SU-DHL-6 (cell line): ENCODE data around the gene MLLT10.

ENCODE experiments used
- H2AFZ ChIP-seq: fragments of 200-600 bp; sonication (generic); 2 replicates; pipeline ENCODE4 v1.6.1; 2014; ENCODE audit warnings: low read depth, mild to moderate bottlenecking, moderate library complexity, mixed read lengths, antibody characterized with exemption, low read length; ENCODE audit not compliant: severe bottlenecking
- H3F3A ChIP-seq: fragments of 200-600 bp; shearing (Covaris generic); 2 replicates; pipeline ENCODE4 v1.6.0; 2016; ENCODE audit warnings: antibody characterized with exemption, mild to moderate bottlenecking; ENCODE audit not compliant: insufficient read depth
- H3K27ac ChIP-seq: fragments of 200-600 bp; sonication (generic); 2 replicates; pipeline ENCODE4 v1.5.1; 2016; ENCODE audit warnings: low read depth, mild to moderate bottlenecking, low read length, moderate library complexity, mixed read lengths
- H3K27me3 ChIP-seq: fragments of 200-600 bp; sonication (generic), shearing (Covaris generic); 2 replicates; pipeline ENCODE4 v1.6.0; 2014; ENCODE audit warnings: mild to moderate bottlenecking, low read length
- H3K36me3 ChIP-seq: fragments of 200-600 bp; sonication (generic); 2 replicates; pipeline ENCODE4 v1.6.1; 2014; ENCODE audit warnings: mild to moderate bottlenecking, low read length, mixed read lengths
- H3K4me2 ChIP-seq: fragments of 300-600, 200-600 bp; shearing (Covaris generic), sonication (generic); 2 replicates; pipeline ENCODE4 v1.6.0; 2014; ENCODE audit warnings: low read length, low read depth, mild to moderate bottlenecking; ENCODE audit not compliant: poor library complexity, severe bottlenecking
- H3K4me3 ChIP-seq: fragments of 200-600 bp; sonication (generic); 2 replicates; pipeline ENCODE4 v1.5.1; 2014; ENCODE audit warnings: antibody characterized with exemption, low read length, mild to moderate bottlenecking, mixed read lengths; ENCODE audit not compliant: insufficient read depth, poor library complexity, severe bottlenecking
- H3K79me2 ChIP-seq: fragments of 200-600 bp; sonication (generic); 2 replicates; pipeline ENCODE4 v1.6.1; 2014; ENCODE audit warnings: mild to moderate bottlenecking, low read length, moderate library complexity; ENCODE audit not compliant: insufficient read depth
- H3K9ac ChIP-seq: fragments of 200-600 bp; sonication (generic); 2 replicates; pipeline ENCODE4 v1.7.0; 2014; ENCODE audit warnings: mild to moderate bottlenecking, low read length
- H3K9me2 ChIP-seq: fragments of 200-600 bp; sonication (generic); replicated peaks from 2 replicates; pipeline ENCODE4 v1.6.1; 2014; ENCODE audit warnings: low read length; ENCODE audit not compliant: insufficient read depth
- H3K9me3 ChIP-seq: fragments of 200-600 bp; sonication (generic); 2 replicates; pipeline ENCODE4 v1.6.1; 2014; ENCODE audit warnings: low read length, mixed read lengths; ENCODE audit not compliant: insufficient read depth
- H4K20me1 ChIP-seq: fragments of 200-600 bp; sonication (generic); 2 replicates; pipeline ENCODE4 v1.6.1; 2014; ENCODE audit warnings: low read depth, mild to moderate bottlenecking, antibody characterized with exemption, low read length, moderate library complexity, mixed read lengths
- EZH2phosphoT487 ChIP-seq: fragments of 200-600 bp; sonication (generic), shearing (Covaris generic); conservative IDR thresholded peaks from 2 replicates; pipeline ENCODE4 v1.6.1; 2018; ENCODE audit warnings: mild to moderate bottlenecking, antibody characterized with exemption, low read length, moderate library complexity, mixed read lengths
- TF ChIP-seq, protein P1 (sequence below): fragments of 200-600 bp; sonication (generic); IDR thresholded peaks from one replicate; pipeline ENCODE4 v1.5.1; 2017; ENCODE audit warnings: antibody characterized with exemption, mild to moderate bottlenecking, low read length, moderate library complexity; ENCODE audit not compliant: insufficient read depth, poor library complexity, severe bottlenecking

MLLT10 gene

DNA sequence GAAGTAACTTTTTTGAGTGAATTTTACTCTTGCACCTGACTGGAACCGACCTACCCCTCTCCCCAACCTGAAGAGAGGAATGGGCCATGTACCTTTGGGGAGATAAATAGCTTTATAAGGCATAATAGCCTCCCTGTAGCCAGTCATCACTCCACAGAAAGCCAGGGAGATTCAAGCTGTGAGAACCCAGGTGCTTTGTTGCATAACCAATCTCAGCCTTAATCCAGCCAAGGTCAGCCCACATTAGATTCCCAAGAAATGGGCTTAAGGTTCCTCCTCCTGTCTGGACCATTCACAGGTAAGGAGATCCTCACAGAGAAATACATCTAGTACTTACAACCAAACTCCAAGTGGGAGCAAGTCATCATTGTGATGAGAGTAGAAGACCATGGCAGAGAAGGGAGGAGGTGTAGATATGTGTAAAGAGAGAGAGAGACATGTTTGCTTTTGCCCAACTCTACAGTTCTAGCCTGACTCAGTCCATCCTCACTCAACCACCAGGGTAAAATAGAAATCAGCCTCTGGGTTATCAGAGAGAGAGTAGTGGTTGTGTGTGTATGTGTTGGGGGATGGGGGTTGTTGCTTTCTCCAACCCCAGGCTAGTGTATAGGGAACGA is 32.2 kb upstream of the MLLT10 start:
- Histone ChIP-seq H3K9ac (no peak overlapping the region), H3K4me3 (no peak overlapping the region)
- TF ChIP-seq, protein P1, sequence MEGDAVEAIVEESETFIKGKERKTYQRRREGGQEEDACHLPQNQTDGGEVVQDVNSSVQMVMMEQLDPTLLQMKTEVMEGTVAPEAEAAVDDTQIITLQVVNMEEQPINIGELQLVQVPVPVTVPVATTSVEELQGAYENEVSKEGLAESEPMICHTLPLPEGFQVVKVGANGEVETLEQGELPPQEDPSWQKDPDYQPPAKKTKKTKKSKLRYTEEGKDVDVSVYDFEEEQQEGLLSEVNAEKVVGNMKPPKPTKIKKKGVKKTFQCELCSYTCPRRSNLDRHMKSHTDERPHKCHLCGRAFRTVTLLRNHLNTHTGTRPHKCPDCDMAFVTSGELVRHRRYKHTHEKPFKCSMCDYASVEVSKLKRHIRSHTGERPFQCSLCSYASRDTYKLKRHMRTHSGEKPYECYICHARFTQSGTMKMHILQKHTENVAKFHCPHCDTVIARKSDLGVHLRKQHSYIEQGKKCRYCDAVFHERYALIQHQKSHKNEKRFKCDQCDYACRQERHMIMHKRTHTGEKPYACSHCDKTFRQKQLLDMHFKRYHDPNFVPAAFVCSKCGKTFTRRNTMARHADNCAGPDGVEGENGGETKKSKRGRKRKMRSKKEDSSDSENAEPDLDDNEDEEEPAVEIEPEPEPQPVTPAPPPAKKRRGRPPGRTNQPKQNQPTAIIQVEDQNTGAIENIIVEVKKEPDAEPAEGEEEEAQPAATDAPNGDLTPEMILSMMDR = no peak
- no peak for TF ChIP-seq EZH2phosphoT487

DNA sequence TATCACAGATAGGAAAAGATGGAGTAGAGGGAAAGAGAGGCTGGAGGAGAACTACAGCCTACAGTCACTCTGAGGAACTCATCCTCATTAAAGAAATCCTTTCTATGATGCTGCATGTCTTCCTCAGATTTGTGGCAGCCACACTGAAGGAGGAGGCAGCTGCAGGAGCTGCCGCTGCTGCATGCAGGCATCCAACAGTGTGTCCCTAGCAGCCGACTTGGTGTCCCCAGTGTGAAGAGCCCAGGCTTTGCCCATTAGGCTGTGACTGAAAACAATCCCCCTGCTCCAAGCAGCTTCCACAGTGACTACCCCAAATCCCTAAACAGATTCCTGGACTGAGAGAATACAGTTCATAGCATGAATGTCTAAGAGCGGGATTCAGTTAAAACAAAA is 31.7 kb upstream of the MLLT10 start:
- no peaks in the 10 kb centered on the region for H3K9me2 ChIP-seq
- no peaks in the 10 kb centered on the region for H4K20me1 ChIP-seq
- no peak overlapping the region for H3K9ac ChIP-seq
- no peaks in the 10 kb centered on the region; the same call in 1 of the 2 replicates for H3K27me3 ChIP-seq
- H3F3A ChIP-seq = no peaks in the 10 kb centered on the region
- TF ChIP-seq, protein P1 = no peak
- TF ChIP-seq EZH2phosphoT487 = no peak
- H3K4me2 ChIP-seq = no peak overlapping the region
- H3K79me2 ChIP-seq = no peaks in the 10 kb centered on the region
- H3K9me3 ChIP-seq = no peaks in the 10 kb centered on the region
- no peaks in the 10 kb centered on the region for H3K36me3 ChIP-seq
- no peak overlapping the region for H2AFZ ChIP-seq
- H3K4me3 ChIP-seq = no peak overlapping the region
- H3K27ac ChIP-seq = no peak overlapping the region

More for the DNA sequence above, 32.2 kb upstream of the MLLT10 start:
- Histone ChIP-seq H3K9me3 (no peaks in the 10 kb centered on the region), H3K27ac (no peak overlapping the region), H3K36me3 (no peaks in the 10 kb centered on the region), H2AFZ (no peak overlapping the region), H4K20me1 (no peaks in the 10 kb centered on the region), H3K27me3 (no peaks in the 10 kb centered on the region; the same call in 1 of the 2 replicates), H3F3A (no peaks in the 10 kb centered on the region), H3K9me2 (no peaks in the 10 kb centered on the region), H3K4me2 (no peak overlapping the region), H3K79me2 (no peaks in the 10 kb centered on the region)

DNA sequence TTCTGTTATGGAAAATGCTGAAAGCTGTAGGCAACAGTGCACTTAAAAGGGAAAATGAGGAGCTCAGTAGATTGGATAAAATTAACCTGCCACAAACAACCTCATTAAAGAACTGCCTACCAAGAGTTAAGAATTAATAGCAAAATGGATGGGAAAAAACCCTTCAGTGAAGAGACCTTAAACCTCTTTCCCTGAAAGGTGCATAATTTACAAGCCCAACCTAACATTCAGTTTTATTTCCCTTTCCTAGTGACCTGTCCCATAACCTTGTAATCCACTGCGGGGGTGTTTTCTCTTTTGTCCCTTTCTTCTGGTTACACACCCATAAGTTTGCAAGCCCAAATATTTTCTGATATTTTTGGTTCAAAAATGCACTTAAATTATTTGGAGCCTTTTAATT is 30.5 kb upstream of the MLLT10 start:
- no peaks in the 10 kb centered on the region for H4K20me1 ChIP-seq
- H3K27ac ChIP-seq = no peak overlapping the region
- H3K79me2 ChIP-seq = no peaks in the 10 kb centered on the region
- TF ChIP-seq, protein P1 = no peak
- no peak for TF ChIP-seq EZH2phosphoT487
- no peak overlapping the region for H3K9ac ChIP-seq
- H3K4me3 ChIP-seq = no peak overlapping the region
- H2AFZ ChIP-seq = no peak overlapping the region
- no peaks in the 10 kb centered on the region for H3K9me2 ChIP-seq
- H3F3A ChIP-seq = no peaks in the 10 kb centered on the region
- H3K27me3 ChIP-seq = no peaks in the 10 kb centered on the region; the same call in 1 of the 2 replicates
- no peaks in the 10 kb centered on the region for H3K9me3 ChIP-seq
- H3K4me2 ChIP-seq = no peak overlapping the region
- H3K36me3 ChIP-seq = no peaks in the 10 kb centered on the region
